ENCODE results near the gene DHPS.

Gene DHPS

GRCh38 chr19:12641456-12641855, 40.2 kb downstream of the DHPS start:
- ATAC-seq = no peak

- peak; percentile 96 to 97 for ATAC-seq
Observed at GRCh38 chr19:12639901-12640613, 41.6 kb downstream of the DHPS start.

- ATAC-seq = no peak
Observed at GRCh38 chr19:12638611-12639182, 43.0 kb downstream of the DHPS start.

- no peak for ATAC-seq
Observed at GRCh38 chr19:12636631-12637030, 45.0 kb downstream of the DHPS start.

- peak in 1 of 2 donors; percentile 45 for ATAC-seq
Observed at GRCh38 chr19:12629215-12629614, 52.5 kb downstream of the DHPS start.

- ATAC-seq = no peak
Observed at GRCh38 chr19:12628040-12629022, 53.3 kb downstream of the DHPS start.

GRCh38 chr19:12626958-12627357, 54.7 kb downstream of the DHPS start:
- peak; percentile 44 to 55 for ATAC-seq
